Fibroblast of lung (primary cell): ENCODE measurements around the gene MYO5B. TPM values are rescaled to one million over a fixed set of nuclear protein-coding genes. Genes with fewer than 3 reads are reported as not detected.

Experiments used
- DNase-seq, 2 donors: peaks; one replicate each; pipeline versions ENCODE4 v3.0.0 to v3.0.0-alpha.2; 2010; ENCODE audit warnings: low read depth in 2 of 2
- H2AFZ ChIP-seq: 2 replicates; pipeline ENCODE4 v1.5.1; 2012; ENCODE audit warnings: low read length, control low read depth, inconsistent platforms
- H3K27ac ChIP-seq: 2 replicates; pipeline ENCODE4 v1.5.1; 2011; ENCODE audit warnings: low read length, control low read depth; ENCODE audit not compliant: insufficient read depth
- H3K27me3 ChIP-seq: 2 replicates; pipeline ENCODE4 v1.5.1; 2011; ENCODE audit warnings: mild to moderate bottlenecking, low read length; ENCODE audit not compliant: control insufficient read depth, insufficient read depth
- H3K36me3 ChIP-seq: 2 replicates; pipeline ENCODE4 v1.5.1; 2011; ENCODE audit warnings: low read length; ENCODE audit not compliant: control insufficient read depth, insufficient read depth
- H3K4me1 ChIP-seq: 2 replicates; pipeline ENCODE4 v1.5.1; 2011; ENCODE audit warnings: low read length; ENCODE audit not compliant: control insufficient read depth, insufficient read depth; ENCODE audit errors: extremely low read depth
- H3K4me2 ChIP-seq: 2 replicates; pipeline ENCODE4 v1.5.1; 2011; ENCODE audit warnings: low read length, control low read depth; ENCODE audit not compliant: insufficient read depth; ENCODE audit errors: extremely low read depth
- H3K4me3 ChIP-seq, 4 experiments: fragments of 200-600 bp in 1 of 4; sonication (generic) in 1 of 4; replicated peaks in 1 of 4; 2 replicates each; pipeline ENCODE4 v1.5.1; 2011 to 2016; ENCODE audit warnings: low read length in 4 of 4, low read depth in 3 of 4, mild to moderate bottlenecking in 3 of 4, control low read depth in 2 of 4, inconsistent platforms in 1 of 4, mixed read lengths in 1 of 4; ENCODE audit not compliant: insufficient read depth in 1 of 4; ENCODE audit errors: control extremely low read depth in 1 of 4
- H3K79me2 ChIP-seq: 2 replicates; pipeline ENCODE4 v1.5.1; 2012; ENCODE audit warnings: mild to moderate bottlenecking, low read length, inconsistent platforms; ENCODE audit not compliant: control insufficient read depth, insufficient read depth
- H3K9ac ChIP-seq: 2 replicates; pipeline ENCODE4 v1.5.1; 2011; ENCODE audit warnings: mild to moderate bottlenecking, low read length, control low read depth; ENCODE audit not compliant: insufficient read depth
- H3K9me3 ChIP-seq: 2 replicates; pipeline ENCODE4 v1.5.1; 2012; ENCODE audit warnings: low read depth, low read length; ENCODE audit not compliant: control insufficient read depth, insufficient read depth
- H4K20me1 ChIP-seq: 2 replicates; pipeline ENCODE4 v1.5.1; 2011; ENCODE audit warnings: low read length; ENCODE audit not compliant: control insufficient read depth, insufficient read depth; ENCODE audit errors: extremely low read depth
- CTCF ChIP-seq, 2 donors: IDR thresholded peaks in 1 of 2; conservative IDR thresholded peaks in 1 of 2; 1 replicate in 1 of 2; 2 replicates in 1 of 2; pipeline ENCODE4 v1.5.1; 2011 to 2012; ENCODE audit warnings: low read length in 2 of 2, control low read depth in 1 of 2, inconsistent platforms in 1 of 2, low read depth in 1 of 2, mild to moderate bottlenecking in 1 of 2
- EZH2 ChIP-seq: IDR thresholded peaks from 2 replicates; pipeline ENCODE4 v1.5.1; 2012; ENCODE audit warnings: low read length, control low read depth, mild to moderate bottlenecking; ENCODE audit errors: missing control alignments
- polyA plus RNA-seq, 2 donors: library from polyadenylated mRNA; depleted of rRNA in 1 of 2; stranded (reverse) in 1 of 2; unstranded in 1 of 2; fragments of >200 nt; gene quantifications; 2 replicates each; pipeline ENCODE4 v1.2.1, GENCODE V29; 2011 to 2012; ENCODE audit warnings: missing spikeins in 1 of 2
- total RNA-seq: library from RNA; depleted of rRNA; stranded (reverse); fragments of >200 nt; gene quantifications from 2 replicates; pipeline ENCODE4 v1.2.1, GENCODE V29; 2014

Gene MYO5B
- total and polyA plus RNA-seq, 2 donors (not counting 1 experiment from before 2014, with no cell fraction given): under 0.01 to 0.06 TPM

GRCh38 chr18:50125456-50125855 lies 69.5 kb downstream of the MYO5B start:
- DNase-seq: no peak
- Histone ChIP-seq H2AFZ (no peak overlapping the region), H4K20me1 (no peaks in the 10 kb centered on the region), H3K4me3 (no peak overlapping the region), H3K27ac (no peak overlapping the region), H3K4me2 (no peak overlapping the region), H3K4me1 (no peaks in the 10 kb centered on the region), H3K79me2 (no peaks in the 10 kb centered on the region), H3K9me3 (no peaks in the 10 kb centered on the region), H3K27me3 (peaks cover 3% of the 10 kb centered on the region), H3K9ac (no peak overlapping the region), H3K36me3 (no peaks in the 10 kb centered on the region)
- TF ChIP-seq CTCF (conservative IDR thresholded peaks at IDR 0.05 in 1 of 2, IDR thresholded peaks at IDR 0.05 in 1 of 2; ENCODE audit: low read depth in 1 of 2, low read length in 2 of 2): no peak
- no peak for TF ChIP-seq EZH2

GRCh38 chr18:50119296-50119695 lies 75.7 kb downstream of the MYO5B start:
- Histone ChIP-seq H4K20me1 (no peaks in the 10 kb centered on the region), H3K4me3 (no peak overlapping the region), H3K27ac (no peak overlapping the region), H3K36me3 (no peaks in the 10 kb centered on the region), H3K9me3 (no peaks in the 10 kb centered on the region), H3K27me3 (no peaks in the 10 kb centered on the region), H3K9ac (no peak overlapping the region), H3K4me2 (no peak overlapping the region), H2AFZ (no peak overlapping the region), H3K4me1 (no peaks in the 10 kb centered on the region), H3K79me2 (no peaks in the 10 kb centered on the region)
- no peak for DNase-seq
- TF ChIP-seq CTCF (conservative IDR thresholded peaks at IDR 0.05 in 1 of 2, IDR thresholded peaks at IDR 0.05 in 1 of 2; ENCODE audit: low read depth in 1 of 2, low read length in 2 of 2) (no peak), EZH2 (no peak)

GRCh38 chr18:50117863-50118262 lies 77.1 kb downstream of the MYO5B start:
- Histone ChIP-seq H3K27me3 (no peaks in the 10 kb centered on the region), H3K36me3 (no peaks in the 10 kb centered on the region), H3K9me3 (no peaks in the 10 kb centered on the region), H3K4me2 (no peak overlapping the region), H2AFZ (no peak overlapping the region), H4K20me1 (no peaks in the 10 kb centered on the region), H3K27ac (no peak overlapping the region), H3K9ac (no peak overlapping the region), H3K4me1 (no peaks in the 10 kb centered on the region), H3K4me3 (no peak overlapping the region), H3K79me2 (no peaks in the 10 kb centered on the region)
- DNase-seq: no peak
- TF ChIP-seq CTCF (conservative IDR thresholded peaks at IDR 0.05 in 1 of 2, IDR thresholded peaks at IDR 0.05 in 1 of 2; ENCODE audit: low read depth in 1 of 2, low read length in 2 of 2) (no peak), EZH2 (no peak)
